Gastroesophageal sphincter (tissue), 4 donors: Measurements from ENCODE around the gene MYH6. TPM values are rescaled to one million over a fixed set of nuclear protein-coding genes. Genes with fewer than 3 reads are reported as not detected.

Experiments used
- ATAC-seq: fragments of 150-250 bp; one replicate; pipeline ENCODE4 v1.9.1; 2016; ENCODE audit warnings: mild to moderate bottlenecking, moderate library complexity
- H3K27ac ChIP-seq, 4 donors: fragments of 200-600 bp; sonication (generic) in 3 of 4; 1 replicate in 3 of 4; 2 replicates in 1 of 4; pipeline ENCODE4 v1.5.1; 2016 to 2019
- H3K27me3 ChIP-seq: fragments of 200-600 bp; sonication (generic); one replicate; pipeline ENCODE4 v1.5.1; 2019
- H3K36me3 ChIP-seq, 2 donors: fragments of 200-600 bp; sonication (generic); one replicate each; pipeline ENCODE4 v1.5.1; 2019; ENCODE audit warnings: control low read depth in 1 of 2
- H3K4me1 ChIP-seq, 3 donors: fragments of 200-600 bp; sonication (generic); 1 replicate in 2 of 3; 2 replicates in 1 of 3; pipeline ENCODE4 v1.5.1; 2016 to 2019; ENCODE audit warnings: control low read depth in 2 of 3
- H3K4me3 ChIP-seq, 2 donors: fragments of 200-600 bp; sonication (generic); one replicate each; pipeline ENCODE4 v1.5.1; 2019; ENCODE audit warnings: mild to moderate bottlenecking in 1 of 2, moderate library complexity in 1 of 2
- H3K9me3 ChIP-seq, 3 donors: fragments of 200-600 bp; sonication (generic); one replicate each; pipeline ENCODE4 v1.5.1; 2017 to 2019; ENCODE audit warnings: control low read depth in 2 of 3
- CTCF ChIP-seq, 4 experiments: fragments of 200-600 bp in 2 of 4; fragments of 450-650 bp in 2 of 4; sonication (generic) in 1 of 4; IDR thresholded peaks; one replicate each; pipeline ENCODE4 v1.5.1; 2017 to 2019; ENCODE audit warnings: antibody characterized with exemption in 4 of 4, mild to moderate bottlenecking in 2 of 4, moderate library complexity in 2 of 4
- EP300 ChIP-seq: sonication (generic); formaldehyde crosslinking; IDR thresholded peaks from one replicate; pipeline ENCODE4 v1.6.1; 2017; ENCODE audit warnings: antibody characterized with exemption, mild to moderate bottlenecking
- POLR2A ChIP-seq, 2 donors: fragments of 450-650 bp; IDR thresholded peaks; one replicate each; pipeline ENCODE4 v1.6.1; 2017; ENCODE audit warnings: antibody characterized with exemption in 2 of 2, mild to moderate bottlenecking in 2 of 2, moderate library complexity in 1 of 2
- POLR2AphosphoS5 ChIP-seq: sonication (generic); formaldehyde crosslinking; IDR thresholded peaks from one replicate; pipeline ENCODE4 v1.6.1; 2017; ENCODE audit warnings: antibody characterized with exemption
- WGBS, 2 donors: methylation state at CpG; one replicate each; pipeline ENCODE4 v1.1.5; 2018; ENCODE audit warnings: low coverage in 1 of 2; 5-methylcytosine and 5-hydroxymethylcytosine counted together
- total RNA-seq, 4 donors: library from RNA; depleted of rRNA; stranded (reverse); fragments of >200 nt; gene quantifications; one replicate each; pipeline ENCODE4 v1.1.0, GENCODE V29; 2016

MYH6 gene
- total RNA-seq, 4 donors from 2014 or later = not detected

GRCh38 chr14:23406725-23407355, 1.2 kb downstream of the MYH6 start:
- no peak overlapping the region for H3K27ac ChIP-seq
- H3K27me3 ChIP-seq = peaks cover 56% of the 10 kb centered on the region
- no peak for TF ChIP-seq POLR2A (IDR thresholded peaks at IDR 0.05)
- TF ChIP-seq CTCF (IDR thresholded peaks at IDR 0.05) = no peak
- TF ChIP-seq EP300 = no peak
- no peak for TF ChIP-seq POLR2AphosphoS5
- no peak overlapping the region for H3K4me3 ChIP-seq
- WGBS, 2 donors = 67 to 80% methylated on average over 5 to 10 of the region's 15 CpGs
- ATAC-seq = no peak
- no peaks in the 10 kb centered on the region for H3K36me3 ChIP-seq
- no peaks in the 10 kb centered on the region for H3K9me3 ChIP-seq
- H3K4me1 ChIP-seq = no peaks in the 10 kb centered on the region

GRCh38 chr14:23406244-23406643, 1.8 kb downstream of the MYH6 start:
- no peak overlapping the region for H3K4me3 ChIP-seq

GRCh38 chr14:23405516-23406025, 2.5 kb downstream of the MYH6 start:
- no peak overlapping the region for H3K27ac ChIP-seq
- WGBS, 2 donors = 100% methylated on average over 2 of the region's 13 CpGs; no CpG with 5 or more reads in 1 of the 2 donors
- H3K36me3 ChIP-seq = no peaks in the 10 kb centered on the region

More at GRCh38 chr14:23406244-23406643, 1.8 kb downstream of the MYH6 start:
- TF ChIP-seq POLR2AphosphoS5 (no peak), EP300 (no peak), POLR2A (IDR thresholded peaks at IDR 0.05) (no peak), CTCF (IDR thresholded peaks at IDR 0.05) (no peak)
- Histone ChIP-seq H3K27ac (no peak overlapping the region), H3K27me3 (peaks cover 56% of the 10 kb centered on the region), H3K9me3 (no peaks in the 10 kb centered on the region), H3K36me3 (no peaks in the 10 kb centered on the region), H3K4me1 (no peaks in the 10 kb centered on the region)
- ATAC-seq = no peak
- 87% methylated on average over 2 of the region's 4 CpGs; no CpG with 5 or more reads in 1 of the 2 donors for WGBS, 2 donors

GRCh38 chr14:23405096-23405495, 3.0 kb downstream of the MYH6 start:
- WGBS, 2 donors = 60 to 79% methylated on average over 4 to 5 of the region's 10 CpGs
- Histone ChIP-seq H3K9me3 (no peaks in the 10 kb centered on the region), H3K36me3 (no peaks in the 10 kb centered on the region), H3K27ac (no peak overlapping the region), H3K4me1 (no peaks in the 10 kb centered on the region), H3K4me3 (no peak overlapping the region), H3K27me3 (peaks cover 56% of the 10 kb centered on the region)
- TF ChIP-seq CTCF (IDR thresholded peaks at IDR 0.05) (no peak), POLR2A (IDR thresholded peaks at IDR 0.05) (no peak), EP300 (no peak), POLR2AphosphoS5 (no peak)
- no peak for ATAC-seq

More at GRCh38 chr14:23405516-23406025, 2.5 kb downstream of the MYH6 start:
- no peak for ATAC-seq
- Histone ChIP-seq H3K4me1 (no peaks in the 10 kb centered on the region), H3K4me3 (no peak overlapping the region), H3K9me3 (no peaks in the 10 kb centered on the region), H3K27me3 (peaks cover 56% of the 10 kb centered on the region)
- TF ChIP-seq POLR2AphosphoS5 (no peak), EP300 (no peak), POLR2A (IDR thresholded peaks at IDR 0.05) (no peak), CTCF (IDR thresholded peaks at IDR 0.05) (no peak)

GRCh38 chr14:23404331-23404900, 3.7 kb downstream of the MYH6 start:
- H3K4me3 ChIP-seq = no peak overlapping the region

More at GRCh38 chr14:23404331-23404900, 3.7 kb downstream of the MYH6 start:
- Histone ChIP-seq H3K36me3 (no peaks in the 10 kb centered on the region), H3K4me1 (no peaks in the 10 kb centered on the region), H3K27ac (no peak overlapping the region), H3K9me3 (no peaks in the 10 kb centered on the region), H3K27me3 (peaks cover 56% of the 10 kb centered on the region)
- ATAC-seq = no peak
- TF ChIP-seq POLR2AphosphoS5 (no peak), POLR2A (IDR thresholded peaks at IDR 0.05) (no peak), CTCF (IDR thresholded peaks at IDR 0.05) (no peak)
- 67 to 80% methylated on average over 2 to 3 of the region's 14 CpGs for WGBS, 2 donors
